Measurements from ENCODE around the gene ITPKA. TPM values are rescaled to one million over a fixed set of nuclear protein-coding genes. Genes with fewer than 3 reads are reported as not detected.

The ITPKA gene
- total and polyA plus RNA-seq, 4 donors = 0.29 to 8.1 (median 0.38) TPM

DNA sequence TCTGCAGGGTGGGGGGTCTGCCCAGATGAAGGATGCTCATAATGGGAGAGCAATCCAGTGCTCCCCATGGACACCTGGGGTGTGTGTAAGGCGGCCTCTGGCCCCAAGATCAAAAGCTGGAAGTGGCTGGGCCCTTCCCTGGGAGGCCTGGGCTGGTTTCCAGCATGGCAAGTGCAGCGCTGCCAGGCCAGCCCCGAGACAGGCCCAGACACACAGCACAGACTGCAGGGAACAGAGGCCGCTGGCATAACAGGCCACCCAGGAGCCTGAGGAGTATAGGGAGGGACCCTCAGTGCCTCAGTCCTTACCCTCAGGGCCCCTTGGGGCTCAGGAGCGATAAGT lies 10.0 kb downstream of the ITPKA start:
- WGBS, 2 donors = 73 to 75% methylated on average over 5 of the region's 5 CpGs
- H3K9me3 ChIP-seq (ENCODE audit: control insufficient read depth, low read length) = no peaks in the 10 kb centered on the region
- no peaks in the 10 kb centered on the region for H3K36me3 ChIP-seq (ENCODE audit: control insufficient read depth in 1 of 2, insufficient read depth in 2 of 2, low read length in 1 of 2)
- DNase-seq (no peak), ATAC-seq (ENCODE audit: low FRiP score) (no peak)
- no peaks in the 10 kb centered on the region for H3K4me1 ChIP-seq (ENCODE audit: control insufficient read depth in 1 of 2, insufficient read depth in 2 of 2, low read length in 2 of 2)
- no peak overlapping the region for H3K27ac ChIP-seq (ENCODE audit: low read depth in 1 of 2, low read length in 2 of 2)
- intact Hi-C loops (cut with DNase I) = no loop called here
- no peak overlapping the region for H3K4me3 ChIP-seq (ENCODE audit: low read length in 2 of 2)
- H3K27me3 ChIP-seq (ENCODE audit: control insufficient read depth in 1 of 2, insufficient read depth in 2 of 2, low read length in 1 of 2) = no peaks in the 10 kb centered on the region

DNA sequence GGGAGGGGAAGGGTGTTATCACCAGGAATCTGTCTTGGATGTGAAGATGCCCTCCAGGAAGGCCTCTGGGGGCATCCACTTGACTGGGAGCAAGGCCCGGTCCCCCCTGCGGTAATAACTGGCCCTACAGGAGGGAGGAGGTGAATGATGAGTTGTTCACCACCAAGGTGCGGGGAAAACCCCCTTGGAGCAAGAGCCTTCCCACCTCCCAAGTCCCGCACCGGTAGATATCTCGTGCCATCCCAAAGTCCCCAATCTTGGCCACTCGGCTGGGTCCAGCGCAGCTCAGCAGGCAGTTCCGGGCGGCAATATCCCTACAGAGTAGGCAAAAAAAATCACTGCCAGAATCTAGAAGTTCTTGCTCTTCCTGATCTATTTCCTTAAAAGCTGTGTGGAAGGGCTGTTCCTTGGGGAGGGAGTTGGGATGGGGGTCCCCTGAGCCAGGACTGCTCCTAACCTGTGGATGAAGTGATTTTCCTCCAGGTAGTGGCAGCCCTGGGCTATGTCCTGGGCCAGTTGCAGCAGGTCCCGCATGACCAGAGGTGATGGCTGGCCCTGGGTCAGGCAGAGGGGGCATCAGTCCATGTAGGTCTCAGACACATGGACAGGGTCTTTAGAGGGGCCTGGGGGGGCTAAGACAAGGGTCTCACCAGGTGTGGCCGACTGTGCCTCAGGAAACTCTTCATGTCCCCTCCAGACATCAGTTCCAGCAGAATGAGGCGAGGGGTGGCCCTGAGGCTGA lies 11.2 kb downstream of the ITPKA start:
- Histone ChIP-seq H3K36me3 (ENCODE audit: control insufficient read depth in 1 of 2, insufficient read depth in 2 of 2, low read length in 1 of 2) (no peaks in the 10 kb centered on the region), H3K27me3 (ENCODE audit: control insufficient read depth in 1 of 2, insufficient read depth in 2 of 2, low read length in 1 of 2) (no peaks in the 10 kb centered on the region), H3K4me3 (ENCODE audit: low read length in 2 of 2) (no peak overlapping the region), H3K4me1 (ENCODE audit: control insufficient read depth in 1 of 2, insufficient read depth in 2 of 2, low read length in 2 of 2) (no peaks in the 10 kb centered on the region), H3K9me3 (ENCODE audit: control insufficient read depth, low read length) (no peaks in the 10 kb centered on the region), H3K27ac (ENCODE audit: low read depth in 1 of 2, low read length in 2 of 2) (no peak overlapping the region)
- ATAC-seq (ENCODE audit: low FRiP score) (no peak), DNase-seq (no peak)
- intact Hi-C loops (cut with DNase I) = no loop called here
- WGBS, 2 donors = 93 to 96% methylated on average over 13 of the region's 13 CpGs

DNA sequence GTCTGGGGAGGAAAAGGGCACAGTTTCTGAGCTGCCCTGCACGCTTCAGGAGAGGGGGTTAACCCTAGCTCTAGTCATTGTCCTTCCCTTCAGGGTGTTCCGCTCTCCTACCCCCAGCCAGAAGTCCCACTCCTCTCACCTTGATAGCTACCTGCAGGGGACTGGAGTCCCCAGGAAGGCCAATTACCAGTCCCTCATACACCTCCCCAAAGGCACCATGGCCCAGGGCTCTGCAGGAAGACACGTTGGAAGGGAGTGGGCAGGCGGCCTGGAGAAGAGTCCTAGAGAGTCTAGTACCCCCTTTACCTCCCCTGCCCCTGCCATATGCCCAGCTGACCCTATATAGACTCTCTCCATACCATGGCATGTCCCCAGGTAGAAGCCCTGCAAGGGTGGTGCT lies 12.1 kb downstream of the ITPKA start:
- DNase-seq (no peak), ATAC-seq (ENCODE audit: low FRiP score) (no peak)
- H3K27ac ChIP-seq (ENCODE audit: low read depth in 1 of 2, low read length in 2 of 2) = no peak overlapping the region
- WGBS, 2 donors = 93 to 96% methylated on average over 4 of the region's 4 CpGs
- H3K36me3 ChIP-seq (ENCODE audit: control insufficient read depth in 1 of 2, insufficient read depth in 2 of 2, low read length in 1 of 2) = no peaks in the 10 kb centered on the region
- no peaks in the 10 kb centered on the region for H3K4me1 ChIP-seq (ENCODE audit: control insufficient read depth in 1 of 2, insufficient read depth in 2 of 2, low read length in 2 of 2)
- intact Hi-C loops (cut with DNase I) = no loop called here
- H3K9me3 ChIP-seq (ENCODE audit: control insufficient read depth, low read length) = no peaks in the 10 kb centered on the region
- H3K4me3 ChIP-seq (ENCODE audit: low read length in 2 of 2) = no peak overlapping the region
- H3K27me3 ChIP-seq (ENCODE audit: control insufficient read depth in 1 of 2, insufficient read depth in 2 of 2, low read length in 1 of 2) = no peaks in the 10 kb centered on the region

DNA sequence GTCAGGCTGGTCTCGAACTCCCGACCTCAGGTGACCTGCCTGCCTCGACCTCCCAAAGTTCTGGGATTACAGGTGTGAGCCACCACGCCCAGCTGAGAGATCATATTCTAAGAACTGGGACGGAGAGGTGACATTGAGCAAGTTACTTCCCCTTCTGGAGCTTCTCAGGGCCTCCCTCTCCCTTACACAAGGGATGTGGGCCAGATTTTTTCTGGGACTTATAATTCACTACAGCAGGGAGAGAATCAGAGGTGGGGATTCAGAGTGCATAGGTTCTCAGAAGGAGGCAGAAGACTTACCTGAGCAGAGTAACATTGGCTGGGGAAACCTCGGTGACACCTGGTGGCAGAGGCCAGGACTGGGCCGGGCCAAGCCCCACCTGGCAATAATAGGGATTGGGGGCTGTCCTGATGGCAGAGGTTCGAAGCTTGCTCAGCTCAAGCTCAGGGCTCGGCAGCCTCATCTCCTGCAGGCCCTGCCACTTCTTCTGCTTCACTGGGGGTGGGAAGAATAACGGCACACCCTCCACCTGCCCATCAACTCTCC lies 13.2 kb downstream of the ITPKA start:
- DNase-seq (no peak), ATAC-seq (ENCODE audit: low FRiP score) (no peak)
- 78 to 82% methylated on average over 10 of the region's 10 CpGs for WGBS, 2 donors
- Histone ChIP-seq H3K9me3 (ENCODE audit: control insufficient read depth, low read length) (no peaks in the 10 kb centered on the region), H3K27me3 (ENCODE audit: control insufficient read depth in 1 of 2, insufficient read depth in 2 of 2, low read length in 1 of 2) (no peaks in the 10 kb centered on the region), H3K4me1 (ENCODE audit: control insufficient read depth in 1 of 2, insufficient read depth in 2 of 2, low read length in 2 of 2) (no peaks in the 10 kb centered on the region), H3K4me3 (ENCODE audit: low read length in 2 of 2) (no peak overlapping the region), H3K36me3 (ENCODE audit: control insufficient read depth in 1 of 2, insufficient read depth in 2 of 2, low read length in 1 of 2) (no peaks in the 10 kb centered on the region), H3K27ac (ENCODE audit: low read depth in 1 of 2, low read length in 2 of 2) (no peak overlapping the region)
- intact Hi-C loops (cut with DNase I) = no loop called here

DNA sequence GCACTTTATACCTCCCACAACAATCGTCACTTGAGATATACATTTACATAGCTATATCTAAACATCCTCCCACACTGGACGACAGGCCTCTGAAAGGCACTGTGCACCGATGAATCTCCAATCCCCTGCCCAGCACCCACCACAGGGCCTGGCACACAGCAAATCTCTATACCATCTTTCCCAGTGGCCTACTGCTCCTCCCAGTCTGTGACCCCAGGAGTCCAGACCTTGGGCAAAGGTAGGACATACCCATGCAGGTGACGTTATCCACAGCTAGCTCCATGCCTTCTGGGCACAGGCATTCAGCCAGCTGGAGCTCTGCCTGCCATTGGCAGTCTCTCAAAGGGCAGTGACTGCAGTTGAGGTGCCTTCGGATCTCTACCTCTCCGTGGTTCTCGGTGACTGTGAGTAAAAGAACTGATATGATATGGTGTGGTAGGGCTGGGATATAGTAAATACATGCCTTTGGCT lies 14.2 kb downstream of the ITPKA start:
- ATAC-seq (ENCODE audit: low FRiP score) = no peak
- 83 to 85% methylated on average over 7 of the region's 7 CpGs for WGBS, 2 donors

DNA sequence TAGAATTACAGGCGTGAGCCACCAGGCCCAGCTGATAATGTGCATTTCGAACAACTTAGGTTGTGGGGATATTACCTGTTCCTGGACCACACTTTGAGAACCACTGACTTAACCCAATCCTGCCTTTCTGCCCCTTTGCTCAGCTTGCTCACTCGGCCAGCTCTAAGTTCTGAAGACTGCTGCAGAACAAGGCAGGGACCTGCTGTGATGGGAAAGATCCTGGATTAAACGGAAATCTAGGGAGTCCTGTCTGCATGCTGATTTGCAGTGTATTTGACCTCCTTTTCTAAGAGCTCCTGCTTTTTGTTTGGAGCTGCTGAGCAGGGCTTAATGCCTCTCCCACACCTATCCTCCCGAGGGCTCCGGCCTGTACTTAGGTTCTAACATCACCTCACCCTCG lies 17.1 kb downstream of the ITPKA start:
- ATAC-seq (ENCODE audit: low FRiP score) (no peak), DNase-seq (no peak)
- no peaks in the 10 kb centered on the region for H3K4me1 ChIP-seq (ENCODE audit: control insufficient read depth in 1 of 2, insufficient read depth in 2 of 2, low read length in 2 of 2)
- H3K27me3 ChIP-seq (ENCODE audit: control insufficient read depth in 1 of 2, insufficient read depth in 2 of 2, low read length in 1 of 2) = no peaks in the 10 kb centered on the region
- no peaks in the 10 kb centered on the region for H3K9me3 ChIP-seq (ENCODE audit: control insufficient read depth, low read length)
- no peaks in the 10 kb centered on the region for H3K36me3 ChIP-seq (ENCODE audit: control insufficient read depth in 1 of 2, insufficient read depth in 2 of 2, low read length in 1 of 2)
- intact Hi-C loops (cut with DNase I) = no loop called here
- H3K27ac ChIP-seq (ENCODE audit: low read depth in 1 of 2, low read length in 2 of 2) = no peak overlapping the region
- WGBS, 2 donors = 93% methylated on average over 7 of the region's 7 CpGs
- no peak overlapping the region for H3K4me3 ChIP-seq (ENCODE audit: low read length in 2 of 2)

More for the DNA sequence above, 14.2 kb downstream of the ITPKA start:
- H3K36me3 ChIP-seq (ENCODE audit: control insufficient read depth in 1 of 2, insufficient read depth in 2 of 2, low read length in 1 of 2) = no peaks in the 10 kb centered on the region
- H3K4me3 ChIP-seq (ENCODE audit: low read length in 2 of 2) = no peak overlapping the region
- intact Hi-C loops (cut with DNase I) = no loop called here
- H3K27ac ChIP-seq (ENCODE audit: low read depth in 1 of 2, low read length in 2 of 2) = no peak overlapping the region
- no peaks in the 10 kb centered on the region for H3K27me3 ChIP-seq (ENCODE audit: control insufficient read depth in 1 of 2, insufficient read depth in 2 of 2, low read length in 1 of 2)
- no peaks in the 10 kb centered on the region for H3K9me3 ChIP-seq (ENCODE audit: control insufficient read depth, low read length)
- no peak for DNase-seq
- H3K4me1 ChIP-seq (ENCODE audit: control insufficient read depth in 1 of 2, insufficient read depth in 2 of 2, low read length in 2 of 2) = no peaks in the 10 kb centered on the region

DNA sequence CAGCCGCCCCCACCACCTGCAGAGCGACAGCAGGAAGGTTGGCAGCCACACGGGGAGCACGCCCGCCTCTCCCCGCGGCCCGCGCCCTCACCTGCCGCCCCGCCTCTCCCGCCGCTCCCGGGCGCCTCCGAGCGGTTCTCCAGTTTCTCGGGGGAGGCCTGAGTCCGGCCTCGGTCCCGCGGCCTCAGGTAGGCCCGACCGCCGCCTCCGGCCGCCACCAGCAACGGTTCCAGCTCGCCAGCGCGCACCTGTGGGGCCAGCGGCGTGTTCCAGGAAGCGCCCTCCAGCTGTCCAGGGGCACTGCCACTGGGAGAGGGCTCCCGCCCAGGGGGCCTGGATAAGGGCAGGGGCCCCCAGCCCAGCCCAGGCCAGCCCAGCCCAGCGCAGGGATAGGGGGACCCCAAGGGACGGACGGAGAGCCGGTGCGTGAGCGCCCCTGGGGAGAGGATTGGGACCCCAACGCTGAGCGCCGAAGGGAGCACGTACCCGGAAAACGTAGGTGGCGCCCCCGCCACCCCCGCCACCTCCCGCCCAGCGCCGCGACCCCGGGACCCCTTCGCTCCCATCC lies 17.7 kb downstream of the ITPKA start:
- intact Hi-C loops (cut with DNase I) = no loop called here
- H3K27ac ChIP-seq (ENCODE audit: low read depth in 1 of 2, low read length in 2 of 2) = no peak overlapping the region
- H3K36me3 ChIP-seq (ENCODE audit: control insufficient read depth in 1 of 2, insufficient read depth in 2 of 2, low read length in 1 of 2) = no peaks in the 10 kb centered on the region
- H3K4me3 ChIP-seq (ENCODE audit: low read length in 2 of 2) = no peak overlapping the region
- no peaks in the 10 kb centered on the region for H3K27me3 ChIP-seq (ENCODE audit: control insufficient read depth in 1 of 2, insufficient read depth in 2 of 2, low read length in 1 of 2)
- DNase-seq (no peak), ATAC-seq (ENCODE audit: low FRiP score) (no peak)
- H3K4me1 ChIP-seq (ENCODE audit: control insufficient read depth in 1 of 2, insufficient read depth in 2 of 2, low read length in 2 of 2) = no peaks in the 10 kb centered on the region
- 19% methylated on average over 28 to 56 of the region's 56 CpGs for WGBS, 2 donors
- H3K9me3 ChIP-seq (ENCODE audit: control insufficient read depth, low read length) = no peaks in the 10 kb centered on the region

DNA sequence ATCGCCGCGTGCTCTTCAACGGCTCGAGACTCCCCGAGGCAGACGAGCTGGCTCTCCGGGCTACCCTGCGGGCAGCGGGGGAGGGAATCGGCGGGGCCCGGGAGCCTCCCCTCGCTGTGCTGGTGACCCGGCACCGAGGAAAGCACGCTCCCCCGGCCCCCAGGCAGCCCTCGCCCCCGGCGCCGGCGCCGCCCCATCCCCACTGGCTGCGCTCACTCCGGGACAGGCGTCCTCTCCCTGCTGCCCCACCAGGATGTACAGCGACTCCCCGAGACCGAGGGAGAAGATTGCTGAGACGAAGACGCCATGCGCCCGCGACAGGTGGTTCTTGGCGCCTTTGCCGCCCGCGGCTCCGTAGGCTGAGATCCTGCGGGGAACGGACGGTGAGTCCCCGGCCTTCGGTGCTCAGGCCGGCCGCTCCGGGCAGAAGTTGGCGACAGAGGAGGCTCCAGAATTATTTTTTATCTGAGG lies 18.3 kb downstream of the ITPKA start:
- H3K27me3 ChIP-seq (ENCODE audit: control insufficient read depth in 1 of 2, insufficient read depth in 2 of 2, low read length in 1 of 2) = no peaks in the 10 kb centered on the region
- WGBS, 2 donors = 1 to 2% methylated on average over 32 to 49 of the region's 49 CpGs
- no peak for DNase-seq
- H3K4me3 ChIP-seq (ENCODE audit: low read length in 2 of 2) = no peak overlapping the region
- H3K27ac ChIP-seq (ENCODE audit: low read depth in 1 of 2, low read length in 2 of 2) = no peak overlapping the region
- intact Hi-C loops (cut with DNase I) = no loop called here
- no peaks in the 10 kb centered on the region for H3K9me3 ChIP-seq (ENCODE audit: control insufficient read depth, low read length)
- no peaks in the 10 kb centered on the region for H3K4me1 ChIP-seq (ENCODE audit: control insufficient read depth in 1 of 2, insufficient read depth in 2 of 2, low read length in 2 of 2)
- no peak for ATAC-seq (ENCODE audit: low FRiP score)
- H3K36me3 ChIP-seq (ENCODE audit: control insufficient read depth in 1 of 2, insufficient read depth in 2 of 2, low read length in 1 of 2) = no peaks in the 10 kb centered on the region

DNA sequence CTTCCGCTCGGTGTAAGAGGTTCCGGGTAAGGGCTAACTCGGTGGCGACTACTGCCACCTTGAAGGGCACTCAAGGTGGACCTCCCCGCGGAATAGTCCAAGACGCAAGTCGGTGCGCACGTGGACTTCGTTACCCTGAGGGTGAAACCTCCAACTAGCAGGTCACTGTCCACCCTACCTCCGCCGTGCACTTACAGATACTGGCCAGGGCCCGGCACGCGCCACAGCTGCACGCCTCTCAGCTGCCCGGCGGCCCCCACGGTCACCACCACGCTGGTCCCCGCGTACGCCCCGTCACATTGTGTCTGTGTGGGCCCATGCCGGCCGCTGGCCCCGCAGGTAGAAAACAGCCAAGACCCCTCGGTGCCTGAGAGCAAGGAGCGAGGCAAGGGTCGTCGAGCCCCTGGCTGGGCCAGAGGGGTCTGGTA lies 18.9 kb downstream of the ITPKA start:
- Histone ChIP-seq H3K4me3 (ENCODE audit: low read length in 2 of 2) (no peak overlapping the region), H3K4me1 (ENCODE audit: control insufficient read depth in 1 of 2, insufficient read depth in 2 of 2, low read length in 2 of 2) (no peaks in the 10 kb centered on the region), H3K9me3 (ENCODE audit: control insufficient read depth, low read length) (no peaks in the 10 kb centered on the region), H3K27me3 (ENCODE audit: control insufficient read depth in 1 of 2, insufficient read depth in 2 of 2, low read length in 1 of 2) (no peaks in the 10 kb centered on the region), H3K36me3 (ENCODE audit: control insufficient read depth in 1 of 2, insufficient read depth in 2 of 2, low read length in 1 of 2) (peaks cover 0 to 2% of the 10 kb centered on the region in 2 donors), H3K27ac (ENCODE audit: low read depth in 1 of 2, low read length in 2 of 2) (no peak overlapping the region)
- 5 to 7% methylated on average over 33 of the region's 33 CpGs for WGBS, 2 donors
- intact Hi-C loops (cut with DNase I) = no loop called here
- ATAC-seq (ENCODE audit: low FRiP score) (peak; percentile 39), DNase-seq (no peak)

Data from aorta (tissue), 5 donors.